Measurements from ENCODE around the gene CFAP119.

DNA sequence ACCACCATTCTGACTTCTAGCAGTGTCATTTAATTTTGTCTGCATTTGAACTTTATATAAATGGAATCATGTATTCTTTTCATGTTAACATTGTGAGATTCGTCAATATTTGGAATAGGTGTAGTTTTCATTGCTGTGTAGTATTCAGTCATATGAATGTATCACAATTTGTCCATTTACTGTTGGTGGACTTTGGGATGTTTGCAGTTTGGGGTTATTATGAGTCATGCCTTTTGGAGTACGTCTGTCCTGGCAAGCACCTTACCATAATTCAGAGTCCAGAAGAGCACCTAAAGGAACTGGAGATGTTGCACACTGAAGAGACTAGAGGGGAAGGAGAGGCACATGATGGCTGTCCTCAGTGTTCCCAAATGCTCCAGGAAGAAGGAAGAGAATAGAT, 16.8 kb downstream of the CFAP119 start:
- TF ChIP-seq, protein P1, sequence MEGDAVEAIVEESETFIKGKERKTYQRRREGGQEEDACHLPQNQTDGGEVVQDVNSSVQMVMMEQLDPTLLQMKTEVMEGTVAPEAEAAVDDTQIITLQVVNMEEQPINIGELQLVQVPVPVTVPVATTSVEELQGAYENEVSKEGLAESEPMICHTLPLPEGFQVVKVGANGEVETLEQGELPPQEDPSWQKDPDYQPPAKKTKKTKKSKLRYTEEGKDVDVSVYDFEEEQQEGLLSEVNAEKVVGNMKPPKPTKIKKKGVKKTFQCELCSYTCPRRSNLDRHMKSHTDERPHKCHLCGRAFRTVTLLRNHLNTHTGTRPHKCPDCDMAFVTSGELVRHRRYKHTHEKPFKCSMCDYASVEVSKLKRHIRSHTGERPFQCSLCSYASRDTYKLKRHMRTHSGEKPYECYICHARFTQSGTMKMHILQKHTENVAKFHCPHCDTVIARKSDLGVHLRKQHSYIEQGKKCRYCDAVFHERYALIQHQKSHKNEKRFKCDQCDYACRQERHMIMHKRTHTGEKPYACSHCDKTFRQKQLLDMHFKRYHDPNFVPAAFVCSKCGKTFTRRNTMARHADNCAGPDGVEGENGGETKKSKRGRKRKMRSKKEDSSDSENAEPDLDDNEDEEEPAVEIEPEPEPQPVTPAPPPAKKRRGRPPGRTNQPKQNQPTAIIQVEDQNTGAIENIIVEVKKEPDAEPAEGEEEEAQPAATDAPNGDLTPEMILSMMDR (IDR thresholded peaks at IDR 0.05; ENCODE audit: poor library complexity, severe bottlenecking), result no peak
- TF ChIP-seq EZH2 (IDR thresholded peaks at IDR 0.05; ENCODE audit: borderline replicate concordance, insufficient read depth, low read length, poor library complexity, severe bottlenecking), result no peak

Measured in neural cell (in vitro differentiated cells).